CD14-positive monocyte (primary cell): ENCODE measurements around the gene DENND2D. TPM values are rescaled to one million over a fixed set of nuclear protein-coding genes. Genes with fewer than 3 reads are reported as not detected.

ENCODE experiments used
- DNase-seq, 3 donors: peaks; one replicate each; pipeline ENCODE4 v3.0.0-alpha.2; 2011 to 2022
- H2AFZ ChIP-seq: 2 replicates; pipeline ENCODE4 v1.6.0; 2012; ENCODE audit warnings: mild to moderate bottlenecking, low read depth, low read length, inconsistent platforms; ENCODE audit not compliant: insufficient read depth, poor library complexity, severe bottlenecking
- H3K27ac ChIP-seq, 2 donors: 1 replicate in 1 of 2; 2 replicates in 1 of 2; pipeline ENCODE4 v1.5.1; 2012 to 2013; ENCODE audit warnings: low read length in 2 of 2, control low read depth in 1 of 2, inconsistent platforms in 1 of 2, low read depth in 1 of 2, mild to moderate bottlenecking in 1 of 2
- H3K27me3 ChIP-seq, 2 donors: one replicate each; pipeline versions ENCODE4 v1.6.0 to v1.6.1; 2011 to 2013; ENCODE audit warnings: low read length in 2 of 2; ENCODE audit not compliant: control insufficient read depth in 2 of 2, insufficient read depth in 2 of 2
- H3K36me3 ChIP-seq, 2 donors: replicated peaks in 1 of 2; 1 replicate in 1 of 2; 2 replicates in 1 of 2; pipeline versions ENCODE4 v1.5.1 to v1.6.1; 2012 to 2013; ENCODE audit warnings: low read length in 2 of 2, control low read depth in 1 of 2, inconsistent platforms in 1 of 2, mild to moderate bottlenecking in 1 of 2; ENCODE audit not compliant: insufficient read depth in 2 of 2, control insufficient read depth in 1 of 2
- H3K4me1 ChIP-seq, 2 donors: 1 replicate in 1 of 2; 2 replicates in 1 of 2; pipeline versions ENCODE4 v1.5.1 to v1.6.1; 2012 to 2013; ENCODE audit warnings: low read length in 2 of 2, control low read depth in 1 of 2, inconsistent platforms in 1 of 2, mild to moderate bottlenecking in 1 of 2, moderate library complexity in 1 of 2; ENCODE audit not compliant: insufficient read depth in 2 of 2, control insufficient read depth in 1 of 2
- H3K4me2 ChIP-seq: replicated peaks from 2 replicates; pipeline ENCODE3; 2012; ENCODE audit warnings: low read length, moderate library complexity, mild to moderate bottlenecking; ENCODE audit not compliant: poor library complexity, severe bottlenecking; ENCODE audit errors: extremely low read depth
- H3K4me3 ChIP-seq, 3 experiments: fragments of 200-600 bp in 1 of 3; sonication (generic) in 1 of 3; replicated peaks in 1 of 3; 1 replicate in 2 of 3; 2 replicates in 1 of 3; pipeline ENCODE4 v1.5.1; 2011 to 2013; ENCODE audit warnings: low read length in 3 of 3, mild to moderate bottlenecking in 3 of 3, control low read depth in 2 of 3, low read depth in 2 of 3, inconsistent platforms in 1 of 3, moderate library complexity in 1 of 3
- H3K79me2 ChIP-seq: 2 replicates; pipeline ENCODE4 v1.6.0; 2012; ENCODE audit warnings: mild to moderate bottlenecking, control low read depth, inconsistent platforms, low read length, moderate library complexity; ENCODE audit not compliant: insufficient read depth
- H3K9ac ChIP-seq: 2 replicates; pipeline ENCODE4 v1.6.0; 2017; ENCODE audit warnings: low read length, mild to moderate bottlenecking; ENCODE audit not compliant: insufficient read depth, poor library complexity, severe bottlenecking
- H3K9me3 ChIP-seq, 2 donors: replicated peaks in 1 of 2; 1 replicate in 1 of 2; 2 replicates in 1 of 2; pipeline versions ENCODE4 v1.5.1 to v1.6.1; 2012 to 2013; ENCODE audit warnings: low read length in 2 of 2, control low read depth in 1 of 2; ENCODE audit not compliant: control insufficient read depth in 1 of 2, insufficient read depth in 1 of 2
- H4K20me1 ChIP-seq: 2 replicates; pipeline ENCODE4 v1.6.0; 2012; ENCODE audit warnings: mild to moderate bottlenecking, low read length, control low read depth, moderate library complexity; ENCODE audit not compliant: insufficient read depth
- H3K27ac Mint-ChIP-seq, 7 donors: one replicate each; pipeline ENCODE4 v1.8.0; 2020; ENCODE audit warnings: mild to moderate bottlenecking in 7 of 7, mixed read lengths in 7 of 7, moderate library complexity in 6 of 7, inconsistent platforms in 2 of 7
- H3K27me3 Mint-ChIP-seq, 3 donors: one replicate each; pipeline ENCODE4 v1.8.0; 2021 to 2022; ENCODE audit warnings: low read depth in 3 of 3, mild to moderate bottlenecking in 3 of 3, mixed read lengths in 3 of 3, moderate library complexity in 3 of 3, inconsistent platforms in 1 of 3
- H3K36me3 Mint-ChIP-seq, 2 donors: one replicate each; pipeline ENCODE4 v1.8.0; 2020; ENCODE audit warnings: mixed read lengths in 2 of 2, inconsistent platforms in 1 of 2, mild to moderate bottlenecking in 1 of 2
- H3K4me1 Mint-ChIP-seq: one replicate; pipeline ENCODE4 v1.8.0; 2020; ENCODE audit warnings: mild to moderate bottlenecking, mixed read lengths
- H3K4me3 Mint-ChIP-seq, 2 donors: one replicate each; pipeline ENCODE4 v1.8.0; 2020; ENCODE audit warnings: mild to moderate bottlenecking in 2 of 2, mixed read lengths in 2 of 2, moderate library complexity in 1 of 2
- H3K9me3 Mint-ChIP-seq, 7 donors: one replicate each; pipeline ENCODE4 v1.8.0; 2020 to 2022; ENCODE audit warnings: mixed read lengths in 7 of 7, mild to moderate bottlenecking in 6 of 7, moderate library complexity in 6 of 7, inconsistent platforms in 2 of 7
- CTCF ChIP-seq: fragments of 200-600 bp; IDR thresholded peaks from one replicate; pipeline ENCODE4 v1.8.0; 2022; ENCODE audit warnings: antibody characterized with exemption, mild to moderate bottlenecking
- WGBS: methylation state at CpG from one replicate; pipeline ENCODE4 v1.1.5; 2013; ENCODE audit warnings: missing lambda C conversion rate; ENCODE audit not compliant: insufficient coverage; 5-methylcytosine and 5-hydroxymethylcytosine counted together
- intact Hi-C, 2 donors: fragments of 100-400 bp; cut with micrococcal nuclease; formaldehyde crosslinking; loops; one replicate each; pipeline versions ENCODE4 v1.15.0 to v1.15.1; 2023
- polyA plus RNA-seq, 3 donors: library from polyadenylated mRNA; depleted of rRNA in 1 of 3; unstranded in 2 of 3; stranded (reverse) in 1 of 3; fragments of 300-500 nt in 2 of 3; fragments of >200 nt in 1 of 3; fragmentation: Illumina TruSeq in 2 of 3; gene quantifications; 1 replicate in 2 of 3; 2 replicates in 1 of 3; pipeline ENCODE4 v1.2.3, GENCODE V29; 2012 to 2021

DENND2D gene
- polyA plus RNA-seq, 3 donors, result 19.1 to 24.0 (median 22.4) TPM

- H3K9ac ChIP-seq, result no peak overlapping the region
- no peaks in the 10 kb centered on the region for H3K9me3 ChIP-seq
- intact Hi-C loops, result loop anchor here (5.0 to 10.0 kb wide), 4 partner anchors 67 to 564 kb away; partner anchors contain the start of genes CEPT1 (in 1 of the 2), DDX20 (in 1 of the 2), DRAM2 (in 1 of the 2) and INKA2 (in 1 of the 2)
- no peak overlapping the region for H3K4me3 ChIP-seq
- Mint-ChIP-seq H3K27me3 (peaks cover 0 to 2% (median 0%) of the 10 kb centered on the region in 3 donors), H3K4me3 (no peak overlapping the region), H3K9me3 (no peaks in the 10 kb centered on the region), H3K36me3 (peaks cover 0 to 2% of the 10 kb centered on the region in 2 donors), H3K4me1 (peaks cover 55% of the 10 kb centered on the region), H3K27ac (no peak overlapping the region)
- H3K4me1 ChIP-seq, result peaks cover 52 to 60% of the 10 kb centered on the region in 2 donors
- no peak for TF ChIP-seq CTCF
- H4K20me1 ChIP-seq, result no peaks in the 10 kb centered on the region
- H3K79me2 ChIP-seq, result no peaks in the 10 kb centered on the region
- H3K36me3 ChIP-seq, result no peaks in the 10 kb centered on the region
- H3K27me3 ChIP-seq, result no peaks in the 10 kb centered on the region
- WGBS, result 83% methylated on average over 1 of the region's 1 CpG
- H3K4me2 ChIP-seq, result no peak overlapping the region
- H3K27ac ChIP-seq, result no peak overlapping the region
- no peak for DNase-seq
- no peak overlapping the region for H2AFZ ChIP-seq
Observed at GRCh38 chr1:111208921-111209320, 8.5 kb upstream of the DENND2D start.

- Histone ChIP-seq H3K9ac (peak overlapping the region; percentile 78), H3K79me2 (peaks cover 26% of the 10 kb centered on the region), H3K27me3 (no peaks in the 10 kb centered on the region), H3K36me3 (no peaks in the 10 kb centered on the region), H3K27ac (peak overlapping the region; percentile 89 to 93), H3K4me2 (peak overlapping the region; percentile 90), H3K4me3 (peak overlapping the region in 1 of 3 experiments; percentile 77), H4K20me1 (no peaks in the 10 kb centered on the region), H2AFZ (no peak overlapping the region), H3K4me1 (peaks cover 65 to 71% of the 10 kb centered on the region in 2 donors), H3K9me3 (no peaks in the 10 kb centered on the region)
- WGBS, result no CpG with 5 or more reads among the region's 2 CpGs
- Mint-ChIP-seq H3K27ac (peak overlapping the region; percentile 86 to 98 (median 95)), H3K4me1 (peaks cover 68% of the 10 kb centered on the region), H3K9me3 (peaks cover 0 to under 1% (median 0%) of the 10 kb centered on the region in 7 donors), H3K4me3 (peak overlapping the region; percentile 83 to 90), H3K36me3 (peaks cover 2 to 3% of the 10 kb centered on the region in 2 donors), H3K27me3 (peaks cover 0 to 2% (median 0%) of the 10 kb centered on the region in 3 donors)
- intact Hi-C loops, result loop anchor here (2.0 to 10.0 kb wide), 5 partner anchors 15 to 561 kb away; partner anchors contain the start of genes CEPT1 (in 1 of the 2), DDX20 (in 1 of the 2), DRAM2 (in 1 of the 2) and INKA2 (in 1 of the 2)
- TF ChIP-seq CTCF, result no peak
- DNase-seq, result peak; percentile 69 to 84 (median 77)
Observed at GRCh38 chr1:111205714-111206050, 5.2 kb upstream of the DENND2D start.
